ENCODE measurements around the gene OXNAD1. TPM values are rescaled to one million over a fixed set of nuclear protein-coding genes. Genes with fewer than 3 reads are reported as not detected.

The OXNAD1 gene
- total RNA-seq, 1 donor from 2014 or later, result 29.5 TPM

DNA sequence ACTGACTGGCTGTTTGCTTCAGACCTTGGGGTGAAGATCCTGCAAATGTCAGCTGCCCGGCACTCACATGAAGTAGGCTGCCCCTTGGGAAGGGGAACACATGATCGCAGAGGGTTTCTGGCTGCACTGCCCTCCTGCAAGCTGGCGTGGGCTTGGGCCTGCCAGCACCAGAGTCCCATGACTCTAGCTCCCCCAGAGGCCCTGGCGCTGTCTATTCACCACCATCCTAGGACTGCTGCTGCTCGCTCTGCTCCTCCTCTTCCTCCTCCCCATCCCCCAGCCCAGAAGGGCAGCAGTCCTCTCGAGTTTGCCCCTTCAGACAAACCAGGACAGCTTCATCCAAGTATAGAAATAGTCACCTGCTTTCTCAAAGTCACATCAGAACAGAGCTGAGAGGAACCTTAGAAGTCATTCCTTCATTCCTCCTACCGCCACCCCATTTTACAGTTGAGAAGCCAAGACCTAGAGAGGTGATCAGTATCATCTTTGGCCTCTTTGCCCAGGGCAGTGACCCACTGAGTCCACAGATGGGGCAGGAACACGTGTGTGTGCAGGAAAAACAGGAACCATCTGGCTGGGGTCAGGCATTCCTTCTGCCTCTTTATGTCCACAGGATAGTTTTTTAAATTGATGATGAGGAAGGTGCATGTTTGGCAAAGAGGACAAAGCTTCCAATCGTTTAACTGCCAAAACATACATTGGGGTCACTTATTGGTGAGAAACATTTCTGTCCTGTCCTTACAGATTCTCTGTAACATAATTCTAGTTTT lies 13.5 kb upstream of the OXNAD1 start:
- Mint-ChIP-seq H3K9me3 (no peaks in the 10 kb centered on the region), H3K4me3 (no peak overlapping the region), H3K27me3 (ENCODE audit: insufficient read depth) (no peaks in the 10 kb centered on the region), H3K36me3 (ENCODE audit: low read depth) (peaks cover under 1% of the 10 kb centered on the region), H3K27ac (no peak overlapping the region), H3K4me1 (ENCODE audit: low read depth) (peaks cover 54% of the 10 kb centered on the region)
- intact Hi-C loops (cut with micrococcal nuclease), result no loop called here
- DNase-seq (ENCODE audit: low spot score), result no peak

DNA sequence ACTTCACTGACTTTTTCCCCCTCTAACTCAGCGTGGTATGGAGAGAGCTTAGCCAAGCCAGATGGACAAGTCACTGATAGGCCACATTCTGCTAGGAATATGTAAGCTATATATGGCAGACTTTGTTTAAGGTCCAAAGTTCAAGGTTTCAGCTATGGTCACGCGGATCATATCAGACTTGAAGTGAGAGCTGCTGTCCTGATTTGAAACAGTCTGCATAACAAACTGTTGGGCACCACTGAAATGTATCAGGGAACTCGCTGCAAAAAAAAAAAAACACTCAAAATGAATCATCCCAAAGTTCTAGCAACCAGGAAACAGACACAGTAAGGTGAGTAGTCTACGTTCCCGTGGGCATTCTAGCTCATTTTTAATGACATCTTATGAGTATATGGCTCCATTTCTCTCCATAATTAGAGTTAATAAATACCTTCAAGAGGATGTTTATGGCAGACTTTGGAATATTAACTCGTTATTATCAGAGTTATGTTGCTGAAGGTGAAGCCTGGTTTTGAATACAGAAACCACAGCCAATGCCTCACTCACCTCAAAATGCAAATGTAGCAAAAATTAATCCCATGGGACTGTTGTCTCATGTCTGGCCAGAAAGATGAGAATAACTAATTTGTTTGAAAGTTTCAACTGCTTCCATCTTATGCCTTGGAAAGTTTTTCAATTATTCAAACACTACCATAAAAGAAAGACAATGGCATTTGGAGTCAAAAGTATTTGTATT lies 12.6 kb upstream of the OXNAD1 start:
- Mint-ChIP-seq H3K27ac (no peak overlapping the region), H3K36me3 (ENCODE audit: low read depth) (peaks cover 4% of the 10 kb centered on the region)
- intact Hi-C loops (cut with micrococcal nuclease), result no loop called here

DNA sequence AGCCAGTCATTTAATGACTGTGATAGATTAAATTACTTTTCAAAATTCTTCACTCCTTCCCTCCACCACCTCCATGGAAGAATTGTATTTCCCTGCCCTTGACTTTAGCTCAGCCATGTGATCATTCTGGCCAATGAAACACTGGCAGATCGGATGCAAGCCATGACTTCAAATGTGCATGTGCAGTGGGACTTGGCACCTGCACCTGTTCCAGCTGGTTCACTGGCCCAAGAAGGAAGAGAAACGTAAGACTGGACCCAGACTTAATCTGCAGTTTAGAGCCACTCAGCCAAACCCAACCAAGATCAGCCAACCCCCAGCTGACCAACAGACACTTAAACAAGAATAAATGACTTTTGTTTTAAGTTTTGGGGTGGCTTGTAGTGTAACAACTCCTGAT lies 12.0 kb upstream of the OXNAD1 start:
- no peaks in the 10 kb centered on the region for H3K27me3 Mint-ChIP-seq (ENCODE audit: insufficient read depth)
- H3K36me3 Mint-ChIP-seq (ENCODE audit: low read depth), result peaks cover 4% of the 10 kb centered on the region
- H3K27ac Mint-ChIP-seq, result no peak overlapping the region
- H3K4me1 Mint-ChIP-seq (ENCODE audit: low read depth), result peaks cover 41% of the 10 kb centered on the region
- intact Hi-C loops (cut with micrococcal nuclease), result no loop called here
- no peak for DNase-seq (ENCODE audit: low spot score)
- no peak overlapping the region for H3K4me3 Mint-ChIP-seq
- H3K9me3 Mint-ChIP-seq, result no peaks in the 10 kb centered on the region

More for the DNA sequence above, 12.6 kb upstream of the OXNAD1 start:
- Mint-ChIP-seq H3K27me3 (ENCODE audit: insufficient read depth) (no peaks in the 10 kb centered on the region), H3K4me3 (no peak overlapping the region), H3K9me3 (no peaks in the 10 kb centered on the region), H3K4me1 (ENCODE audit: low read depth) (peaks cover 46% of the 10 kb centered on the region)
- no peak for DNase-seq (ENCODE audit: low spot score)

DNA sequence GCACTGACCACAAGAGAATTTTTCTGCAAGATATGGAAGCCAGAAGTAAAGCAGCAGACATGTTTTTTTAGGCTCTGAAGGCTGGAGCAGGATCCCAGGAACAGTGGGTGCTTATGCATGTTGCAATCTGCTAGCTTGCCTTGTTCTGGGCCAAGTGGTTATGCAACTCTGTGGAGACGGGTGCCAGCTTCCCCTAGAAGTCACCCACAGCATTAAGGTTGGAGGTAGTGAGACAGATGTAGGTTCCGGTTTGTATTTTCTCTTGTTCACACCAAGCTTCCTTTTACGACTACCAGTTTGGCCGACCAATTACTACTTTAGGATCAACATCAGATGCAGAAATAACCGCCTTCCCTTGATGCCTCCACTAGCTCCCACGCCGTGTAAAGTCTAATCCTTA lies 11.4 kb upstream of the OXNAD1 start:
- Mint-ChIP-seq H3K27me3 (ENCODE audit: insufficient read depth) (no peaks in the 10 kb centered on the region), H3K4me3 (no peak overlapping the region), H3K27ac (no peak overlapping the region), H3K36me3 (ENCODE audit: low read depth) (peaks cover 4% of the 10 kb centered on the region), H3K4me1 (ENCODE audit: low read depth) (peaks cover 37% of the 10 kb centered on the region), H3K9me3 (no peaks in the 10 kb centered on the region)
- no peak for DNase-seq (ENCODE audit: low spot score)
- intact Hi-C loops (cut with micrococcal nuclease), result no loop called here

DNA sequence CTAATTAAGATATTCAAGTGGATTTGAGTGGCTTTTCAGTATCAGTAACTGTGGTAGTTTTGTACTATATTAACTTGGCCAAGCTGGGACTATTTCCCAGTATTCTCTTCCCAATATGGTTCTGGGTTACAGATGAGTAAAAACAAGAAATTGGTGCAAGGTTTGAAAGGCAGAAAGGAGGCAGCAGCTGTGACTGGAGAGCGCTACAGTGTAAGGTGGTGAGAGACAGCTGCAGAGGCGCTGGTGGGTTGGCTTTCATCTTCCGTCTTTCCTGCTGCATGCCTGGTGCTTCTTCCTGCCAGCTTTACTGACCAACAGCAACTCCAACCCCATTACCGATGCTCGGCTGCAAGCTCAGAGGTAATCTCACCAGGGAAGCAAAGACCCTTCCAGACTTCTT lies 10.1 kb upstream of the OXNAD1 start:
- H3K27ac Mint-ChIP-seq, result peak overlapping the region; percentile 41
- no peak for DNase-seq (ENCODE audit: low spot score)
- peaks cover 9% of the 10 kb centered on the region for H3K36me3 Mint-ChIP-seq (ENCODE audit: low read depth)
- intact Hi-C loops (cut with micrococcal nuclease), result no loop called here
- peak overlapping the region; percentile 36 for H3K4me3 Mint-ChIP-seq
- peaks cover 41% of the 10 kb centered on the region for H3K4me1 Mint-ChIP-seq (ENCODE audit: low read depth)
- no peaks in the 10 kb centered on the region for H3K27me3 Mint-ChIP-seq (ENCODE audit: insufficient read depth)
- no peaks in the 10 kb centered on the region for H3K9me3 Mint-ChIP-seq

DNA sequence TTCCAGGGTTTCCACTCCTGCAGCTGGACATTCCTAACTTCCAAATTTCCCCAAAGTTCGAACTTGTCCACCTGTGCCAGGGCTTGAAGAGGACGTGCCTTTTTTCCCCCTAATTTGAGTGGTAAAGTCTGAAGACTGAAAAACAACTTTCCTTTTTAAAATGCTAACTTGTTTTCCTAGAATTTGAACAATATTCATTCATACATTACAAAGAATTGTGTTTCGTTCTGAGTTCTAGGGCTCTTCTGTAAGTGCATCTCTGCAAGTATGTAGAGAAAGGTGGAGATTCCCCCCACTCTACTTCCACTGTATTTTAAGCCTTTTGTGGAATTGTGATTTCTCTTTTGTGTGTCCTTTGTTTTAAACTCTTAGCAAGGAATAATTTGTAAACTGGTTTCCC lies 9.7 kb upstream of the OXNAD1 start:
- intact Hi-C loops (cut with micrococcal nuclease), result no loop called here
- no peaks in the 10 kb centered on the region for H3K9me3 Mint-ChIP-seq

DNA sequence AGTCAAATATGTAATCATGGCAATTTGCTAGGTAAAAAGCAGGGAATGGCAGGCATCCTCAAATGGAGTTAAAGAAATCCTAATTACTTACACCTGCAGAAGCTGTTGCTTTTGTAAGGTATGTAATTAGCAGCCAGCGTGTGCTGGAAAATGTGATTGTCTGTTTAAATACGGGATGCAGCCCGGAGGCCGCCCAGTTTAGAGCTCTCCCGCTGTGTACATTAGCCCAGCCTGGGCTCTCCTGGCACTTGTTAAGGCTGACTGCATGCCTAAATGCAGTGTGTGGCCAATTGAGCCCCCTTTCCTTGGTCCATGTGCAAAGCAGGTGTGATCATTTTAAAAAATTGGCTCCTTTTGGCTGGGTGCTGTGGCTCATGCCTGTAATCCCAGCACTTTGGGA lies 9.3 kb upstream of the OXNAD1 start:
- Mint-ChIP-seq H3K4me1 (ENCODE audit: low read depth) (peaks cover 41% of the 10 kb centered on the region), H3K36me3 (ENCODE audit: low read depth) (peaks cover 12% of the 10 kb centered on the region), H3K9me3 (no peaks in the 10 kb centered on the region), H3K27ac (no peak overlapping the region), H3K27me3 (ENCODE audit: insufficient read depth) (no peaks in the 10 kb centered on the region), H3K4me3 (peak overlapping the region; percentile 17)
- DNase-seq (ENCODE audit: low spot score), result no peak
- intact Hi-C loops (cut with micrococcal nuclease), result no loop called here

More for the DNA sequence above, 9.7 kb upstream of the OXNAD1 start:
- no peaks in the 10 kb centered on the region for H3K27me3 Mint-ChIP-seq (ENCODE audit: insufficient read depth)
- H3K4me1 Mint-ChIP-seq (ENCODE audit: low read depth), result peaks cover 41% of the 10 kb centered on the region
- H3K4me3 Mint-ChIP-seq, result peak overlapping the region; percentile 36
- H3K36me3 Mint-ChIP-seq (ENCODE audit: low read depth), result peaks cover 12% of the 10 kb centered on the region
- DNase-seq (ENCODE audit: low spot score), result no peak
- H3K27ac Mint-ChIP-seq, result peak overlapping the region; percentile 41

DNA sequence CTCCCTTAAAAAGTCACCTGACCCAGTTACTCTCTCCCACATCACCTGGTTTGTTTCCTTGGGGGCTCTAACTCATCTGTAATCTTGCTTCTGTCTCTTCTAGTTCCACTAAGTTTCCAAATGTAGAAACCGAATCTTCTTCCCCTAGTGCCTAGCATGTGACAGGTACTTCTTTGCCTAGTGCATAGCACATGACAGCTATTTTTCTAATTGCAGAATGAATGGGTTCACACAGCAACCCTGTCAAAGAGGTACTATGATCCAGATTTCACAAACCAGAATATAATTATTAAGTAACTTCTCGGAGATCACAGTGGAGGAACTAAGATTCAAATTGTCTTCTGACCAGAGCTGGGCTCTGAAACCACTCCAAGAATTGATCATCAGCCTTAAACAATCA lies 7.7 kb upstream of the OXNAD1 start:
- Mint-ChIP-seq H3K27ac (no peak overlapping the region), H3K9me3 (no peaks in the 10 kb centered on the region), H3K4me1 (ENCODE audit: low read depth) (peaks cover 39% of the 10 kb centered on the region), H3K27me3 (ENCODE audit: insufficient read depth) (no peaks in the 10 kb centered on the region), H3K4me3 (no peak overlapping the region), H3K36me3 (ENCODE audit: low read depth) (peaks cover 12% of the 10 kb centered on the region)
- intact Hi-C loops (cut with micrococcal nuclease), result no loop called here
- no peak for DNase-seq (ENCODE audit: low spot score)

DNA sequence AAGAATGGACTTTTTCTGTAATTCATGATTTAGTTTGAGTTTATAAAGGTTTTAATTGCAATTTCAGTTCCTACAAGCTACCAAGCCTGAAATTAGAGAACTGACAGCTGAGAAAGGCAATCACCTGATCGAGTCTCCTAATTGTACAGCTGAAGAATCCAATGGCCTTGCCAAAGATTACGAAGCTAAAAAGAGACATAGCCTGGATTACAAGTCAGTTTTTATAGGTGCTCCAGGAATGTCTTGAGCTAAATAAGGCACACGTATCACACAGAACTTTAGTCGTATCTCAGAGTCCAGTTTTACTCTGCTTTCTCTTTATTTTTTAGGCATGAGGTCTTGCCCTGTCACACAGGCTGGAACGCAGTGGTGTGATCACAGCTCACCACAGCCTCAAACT lies 6.8 kb upstream of the OXNAD1 start:
- Mint-ChIP-seq H3K36me3 (ENCODE audit: low read depth) (peaks cover 12% of the 10 kb centered on the region), H3K27ac (no peak overlapping the region), H3K4me3 (no peak overlapping the region), H3K9me3 (no peaks in the 10 kb centered on the region), H3K4me1 (ENCODE audit: low read depth) (peaks cover 30% of the 10 kb centered on the region), H3K27me3 (ENCODE audit: insufficient read depth) (no peaks in the 10 kb centered on the region)
- intact Hi-C loops (cut with micrococcal nuclease), result no loop called here
- DNase-seq (ENCODE audit: low spot score), result no peak

DNA sequence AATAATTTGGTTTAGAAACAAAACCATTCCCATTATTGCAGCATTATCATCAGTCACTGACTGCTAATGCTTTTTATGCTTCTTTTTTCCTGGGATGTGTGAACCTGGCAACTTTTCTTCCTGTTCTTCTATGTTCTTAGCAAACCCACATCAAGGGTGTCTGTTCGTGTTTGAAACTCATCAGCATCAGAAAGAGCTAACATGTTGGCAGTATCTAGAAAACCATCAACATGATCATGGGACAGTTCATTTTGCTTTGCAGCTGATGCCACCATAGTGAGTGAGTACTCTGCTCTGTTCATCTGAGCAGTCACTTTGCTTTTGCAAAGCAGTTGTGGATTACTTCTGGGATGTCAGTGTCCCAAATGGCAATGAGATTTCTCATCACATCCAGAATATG lies 6.1 kb upstream of the OXNAD1 start:
- H3K27ac Mint-ChIP-seq, result no peak overlapping the region
- no peak overlapping the region for H3K4me3 Mint-ChIP-seq
- H3K9me3 Mint-ChIP-seq, result no peaks in the 10 kb centered on the region
- H3K27me3 Mint-ChIP-seq (ENCODE audit: insufficient read depth), result no peaks in the 10 kb centered on the region
- no peak for DNase-seq (ENCODE audit: low spot score)
- H3K36me3 Mint-ChIP-seq (ENCODE audit: low read depth), result peaks cover 12% of the 10 kb centered on the region
- peaks cover 24% of the 10 kb centered on the region for H3K4me1 Mint-ChIP-seq (ENCODE audit: low read depth)
- intact Hi-C loops (cut with micrococcal nuclease), result no loop called here

DNA sequence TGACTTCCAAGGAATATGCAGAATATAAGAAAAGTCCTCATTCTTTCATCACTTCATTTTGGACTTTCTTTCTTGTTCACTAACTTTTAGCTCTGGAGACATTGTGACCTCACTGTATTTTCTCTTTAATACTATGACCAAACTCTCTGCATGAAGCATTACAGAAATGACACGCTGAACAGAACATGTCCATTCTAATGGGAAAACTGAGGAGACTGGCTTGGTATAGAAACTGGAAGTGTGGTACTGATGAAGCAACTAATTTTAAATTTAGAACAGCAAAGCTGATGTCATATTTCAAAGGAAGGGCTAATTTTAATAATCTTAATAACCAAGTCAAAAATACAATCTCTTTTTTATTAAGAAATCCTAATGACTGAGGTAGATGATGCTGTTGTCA lies 5.0 kb upstream of the OXNAD1 start:
- Mint-ChIP-seq H3K4me1 (ENCODE audit: low read depth) (peaks cover 16% of the 10 kb centered on the region), H3K27ac (no peak overlapping the region), H3K9me3 (no peaks in the 10 kb centered on the region), H3K4me3 (no peak overlapping the region), H3K36me3 (ENCODE audit: low read depth) (peaks cover 14% of the 10 kb centered on the region), H3K27me3 (ENCODE audit: insufficient read depth) (no peaks in the 10 kb centered on the region)
- DNase-seq (ENCODE audit: low spot score), result no peak
- intact Hi-C loops (cut with micrococcal nuclease), result loop anchor here (5.0 to 10.0 kb wide), 8 partner anchors 398 to 1485 kb away; partner anchors contain the start of genes ANKRD28, BTD, HACL1 and NR2C2

DNA sequence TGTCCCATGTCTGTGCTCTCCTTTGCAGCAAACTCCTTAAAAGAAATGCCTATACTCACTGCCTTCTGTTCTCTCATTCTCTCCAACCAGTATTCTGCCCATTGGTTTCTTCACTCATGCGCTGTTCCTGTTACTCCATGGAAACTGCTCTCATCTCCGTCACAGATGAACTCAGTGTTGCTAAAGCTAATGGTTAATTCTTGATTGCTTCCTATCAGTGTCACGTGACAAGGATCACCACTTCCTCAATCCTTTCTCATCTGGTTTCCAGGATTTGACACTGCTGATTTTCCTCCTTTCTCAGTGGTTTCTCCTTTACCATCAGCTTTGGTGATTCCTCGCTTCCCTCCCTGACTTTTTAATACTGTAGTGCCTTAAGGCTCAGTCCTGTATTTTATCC lies 2.8 kb upstream of the OXNAD1 start:
- Mint-ChIP-seq H3K27ac (no peak overlapping the region), H3K4me3 (no peak overlapping the region), H3K4me1 (ENCODE audit: low read depth) (peaks cover 26% of the 10 kb centered on the region), H3K36me3 (ENCODE audit: low read depth) (peaks cover 11% of the 10 kb centered on the region), H3K27me3 (ENCODE audit: insufficient read depth) (no peaks in the 10 kb centered on the region), H3K9me3 (no peaks in the 10 kb centered on the region)
- intact Hi-C loops (cut with micrococcal nuclease), result loop anchor here (5.0 to 10.0 kb wide), 8 partner anchors 400 to 1483 kb away; partner anchors contain the start of genes ANKRD28, BTD, HACL1 and NR2C2
- DNase-seq (ENCODE audit: low spot score), result no peak

DNA sequence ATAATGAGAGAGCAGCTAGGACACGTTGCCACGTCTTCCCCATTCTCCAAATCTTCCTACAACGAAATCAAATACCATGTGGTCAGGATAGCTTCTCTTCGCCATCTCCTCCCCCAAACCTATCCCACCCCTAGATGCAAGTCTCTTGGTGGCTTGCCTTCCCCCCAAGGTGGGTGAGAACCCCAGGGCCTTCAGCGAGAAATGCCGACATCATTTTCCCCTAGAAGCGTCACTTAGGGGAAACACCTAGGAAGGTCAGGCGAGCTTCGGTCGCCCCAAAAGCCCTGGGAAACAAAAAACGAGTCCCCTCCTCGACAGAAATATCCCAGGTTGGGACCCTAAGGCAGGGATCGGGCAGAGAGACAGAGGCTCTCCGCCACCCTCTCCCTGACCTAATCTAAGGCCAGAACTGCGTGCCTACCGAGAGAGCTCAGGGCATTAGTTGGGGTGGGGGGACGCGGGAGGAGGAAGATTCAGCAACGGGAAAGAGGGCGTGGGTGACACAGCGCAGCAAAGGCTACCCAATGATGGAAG lies 771 bp upstream of the OXNAD1 start:
- intact Hi-C loops (cut with micrococcal nuclease), result loop anchor here (1.0 to 10.0 kb wide), 12 partner anchors 45 to 1481 kb away; partner anchors contain the start of genes ANKRD28, BTD, CAPN7 and HACL1
- H3K36me3 Mint-ChIP-seq (ENCODE audit: low read depth), result peaks cover 9% of the 10 kb centered on the region
- H3K27me3 Mint-ChIP-seq (ENCODE audit: insufficient read depth), result no peaks in the 10 kb centered on the region
- H3K27ac Mint-ChIP-seq, result peak overlapping the region; percentile 100
- no peaks in the 10 kb centered on the region for H3K9me3 Mint-ChIP-seq
- H3K4me3 Mint-ChIP-seq, result peak overlapping the region; percentile 97
- H3K4me1 Mint-ChIP-seq (ENCODE audit: low read depth), result peaks cover 35% of the 10 kb centered on the region
- DNase-seq (ENCODE audit: low spot score), result no peak
